Activated CD8-positive, alpha-beta memory T cell treated with anti-CD3 and anti-CD28 coated beads, Interleukin-2, amount 50 U/mL, for 24 hours (primary cell): ENCODE data around the gene SNORC.
"Not testable (repeated sequence)": the region's sequence is repeated elsewhere in the genome, so short reads cannot be mapped to it uniquely, and the experiment has no call there.

Experiments
- DNase-seq: peaks from one replicate; pipeline ENCODE4 v3.0.0-alpha.2; 2020; ENCODE audit errors: extremely low read depth

The SNORC gene

DNA sequence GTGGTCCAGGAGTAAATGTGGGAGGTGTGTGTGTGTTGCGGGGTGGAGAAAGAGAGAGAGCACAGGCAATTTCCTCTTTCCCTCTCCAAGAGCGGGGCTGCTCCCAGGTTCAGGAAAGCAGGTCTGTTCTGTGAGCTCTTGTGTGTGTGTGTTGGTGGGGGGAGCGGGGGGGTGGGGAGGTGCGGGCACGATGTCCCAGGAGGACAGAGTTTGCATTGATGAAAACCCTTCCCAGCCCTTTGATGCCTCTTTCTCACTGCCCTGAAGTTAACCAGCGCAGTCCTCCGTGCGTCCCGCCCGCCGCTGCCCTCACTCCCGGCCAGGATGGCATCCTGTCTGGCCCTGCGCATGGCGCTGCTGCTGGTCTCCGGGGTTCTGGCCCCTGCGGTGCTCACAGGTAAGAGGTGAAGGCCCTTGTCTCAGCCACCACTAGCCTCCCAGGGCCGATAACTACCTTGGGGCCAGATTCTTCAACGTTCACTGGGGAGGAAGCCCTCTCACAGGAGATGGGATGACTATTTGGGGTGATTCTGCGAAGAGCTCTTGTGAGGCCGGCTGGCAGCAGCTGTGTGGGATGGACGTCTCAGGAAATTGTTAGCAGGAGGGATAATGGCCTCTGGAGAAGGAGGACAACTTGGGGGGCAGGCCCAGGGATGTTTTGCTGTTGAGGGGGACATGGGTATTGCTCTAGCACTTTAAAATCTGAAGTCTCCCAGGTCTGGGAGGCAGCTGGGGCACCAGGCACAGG is at the start of gene SNORC:
SNORC (plus strand) TSS at position 247 of the 748 bp plus-strand sequence; CDS start at position 325, 78 bp downstream.
- no peak for DNase-seq

DNA sequence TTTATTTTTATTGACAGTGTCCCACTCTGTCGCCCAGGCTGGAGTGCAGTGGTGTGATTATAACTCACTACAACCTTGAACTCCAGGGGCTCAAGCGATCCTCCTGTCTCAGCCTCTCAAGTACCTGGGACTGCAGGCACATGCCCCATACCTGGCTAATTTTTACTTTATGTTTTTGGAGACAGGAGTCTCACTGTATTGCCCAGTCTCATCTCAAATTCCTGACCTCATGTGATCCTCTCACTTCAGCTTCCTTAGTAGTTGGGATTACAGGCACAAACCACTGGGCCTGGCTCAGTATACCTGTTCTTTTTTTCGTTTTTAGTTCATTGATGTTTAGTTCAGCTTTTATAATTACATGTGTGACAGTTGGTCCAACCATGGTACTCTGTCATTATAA is 40.1 kb upstream of the SNORC start:
- DNase-seq: no peak

DNA sequence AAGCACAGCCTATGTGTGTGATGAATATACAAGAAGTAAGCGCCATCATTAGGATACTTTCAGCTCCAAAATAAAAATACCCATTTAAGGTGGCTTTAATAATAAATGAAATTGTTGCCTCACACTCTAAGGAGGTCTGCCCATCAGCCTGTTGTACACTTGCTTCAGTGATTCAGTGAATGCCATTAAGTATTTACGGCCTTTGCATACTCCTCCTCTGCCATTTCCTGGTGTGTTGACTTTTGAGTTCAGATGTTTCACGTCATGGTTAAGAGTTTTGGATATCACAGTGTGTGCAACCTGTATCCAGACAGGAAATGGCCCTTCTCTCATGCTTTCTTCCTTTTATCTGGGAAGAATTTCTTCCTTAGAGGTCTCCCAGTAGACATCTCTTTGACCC is 38.6 kb upstream of the SNORC start:
- no peak for DNase-seq

DNA sequence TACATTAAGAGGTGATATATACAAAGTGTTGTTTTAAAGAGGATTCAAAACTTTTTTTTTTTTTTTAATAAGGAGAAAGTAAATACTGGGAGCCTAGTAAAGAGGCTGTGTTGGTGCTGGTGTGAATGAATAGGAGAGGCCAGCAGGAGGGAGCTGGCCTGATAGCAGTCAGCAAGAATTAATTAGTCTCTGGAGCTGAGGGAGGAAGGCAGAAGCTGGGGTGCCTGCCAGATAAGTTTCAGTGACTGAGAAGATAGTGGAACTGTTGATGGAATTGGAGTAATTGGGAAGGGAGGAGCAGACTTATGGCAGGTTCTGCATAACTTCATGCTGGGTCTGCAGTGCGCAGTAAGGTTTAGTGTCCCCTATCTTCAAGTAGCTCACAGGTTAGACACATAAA is 36.2 kb upstream of the SNORC start:
- no peak for DNase-seq

DNA sequence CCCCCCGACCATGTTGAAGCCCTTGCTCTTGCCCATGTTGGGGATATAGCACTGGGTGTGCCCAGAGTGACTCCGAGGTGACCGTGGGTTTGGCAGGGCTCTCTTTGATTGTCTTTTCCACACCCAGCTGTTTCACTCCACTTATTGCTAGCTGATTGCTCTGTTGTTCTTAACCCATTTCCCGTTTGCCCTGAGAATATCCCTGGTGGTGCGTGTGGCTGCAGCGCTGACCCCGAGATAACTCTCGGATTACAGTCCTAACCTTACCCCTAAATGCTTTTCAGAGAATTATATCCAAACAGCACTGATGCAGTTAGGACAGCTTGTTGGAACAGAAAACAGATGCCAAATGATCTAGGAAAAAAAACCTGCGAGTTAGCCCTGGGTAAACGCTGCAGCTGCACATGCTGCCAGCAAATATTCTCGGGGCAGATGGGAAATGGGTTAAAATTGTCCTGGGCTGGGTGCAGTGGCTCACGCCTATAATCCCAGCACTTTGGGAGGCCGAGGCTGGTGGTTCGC is 34.3 kb upstream of the SNORC start:
- DNase-seq: no peak

DNA sequence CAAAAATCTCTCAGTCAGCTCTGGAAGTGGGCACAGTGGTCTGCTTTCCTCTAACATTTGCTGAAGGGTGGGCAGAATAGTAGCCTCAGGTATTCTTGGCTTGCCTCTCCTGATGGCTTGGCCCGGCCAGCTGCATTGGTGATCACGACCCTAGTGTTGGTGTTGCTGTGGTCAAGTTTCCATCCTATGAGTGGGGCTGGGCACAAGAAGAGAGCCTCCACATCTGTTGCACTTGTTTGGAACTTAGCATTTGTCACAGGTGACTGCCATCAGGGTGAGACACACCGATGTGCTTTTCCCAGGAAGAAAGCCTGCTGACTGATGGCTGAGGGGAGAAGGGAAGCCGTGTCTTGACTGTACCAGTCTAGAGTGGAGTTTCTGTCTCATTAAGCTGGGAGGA is 33.1 kb upstream of the SNORC start:
- no peak for DNase-seq

DNA sequence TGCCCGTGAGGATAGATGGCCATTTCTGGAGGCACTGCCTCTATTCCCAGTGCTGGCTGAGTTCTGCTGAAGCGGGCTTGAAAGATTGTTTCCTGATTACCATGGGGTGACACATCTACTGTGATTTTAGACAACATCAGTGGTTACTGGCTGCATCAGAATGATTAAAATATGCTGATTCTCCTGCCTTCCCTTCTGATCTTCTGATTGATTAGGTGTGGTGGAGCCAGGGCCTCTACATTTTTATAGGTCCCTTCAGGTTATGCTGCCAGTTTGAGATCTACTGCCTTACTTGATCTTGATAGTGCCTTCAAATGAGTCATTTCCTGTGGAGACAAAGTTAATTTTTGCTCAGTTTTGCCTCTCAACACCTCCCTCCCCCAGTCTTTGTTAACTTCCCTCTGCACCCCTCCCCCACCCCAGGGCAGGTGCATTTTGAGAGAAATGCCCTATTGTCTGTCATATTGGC is 31.6 kb upstream of the SNORC start:
- peak; percentile 23 for DNase-seq

DNA sequence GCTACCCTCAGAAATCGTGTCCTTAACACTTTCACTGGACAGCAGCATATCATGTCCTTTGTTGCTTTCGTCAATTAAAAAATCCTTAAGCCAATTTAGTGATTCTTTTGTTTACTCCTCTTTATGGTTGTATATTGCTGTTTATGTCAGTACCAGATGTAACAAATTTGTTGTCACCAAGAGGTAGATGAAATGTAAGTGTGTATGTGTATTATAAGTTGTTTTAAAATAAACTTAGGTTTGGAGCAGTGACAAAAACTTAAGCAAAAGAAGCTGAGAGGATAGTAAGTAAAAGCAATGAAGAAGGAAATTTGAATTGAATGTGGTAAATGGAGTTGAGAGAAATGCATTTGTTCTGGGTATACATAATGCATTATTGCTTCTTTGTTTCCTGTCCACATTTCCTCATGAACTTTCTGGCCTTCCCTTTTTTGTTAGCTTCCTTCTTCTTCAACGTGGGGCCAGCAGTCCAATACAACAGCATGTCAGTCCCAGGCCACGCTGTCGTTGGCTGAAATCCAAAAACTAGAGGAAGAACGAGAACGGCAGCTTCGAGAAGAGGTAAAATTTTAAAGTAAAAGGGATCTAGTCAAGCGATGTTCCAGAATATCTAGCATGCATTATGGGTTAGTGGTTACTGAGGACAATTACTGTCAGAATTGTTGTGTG is 30.5 kb upstream of the SNORC start:
- DNase-seq: no peak

DNA sequence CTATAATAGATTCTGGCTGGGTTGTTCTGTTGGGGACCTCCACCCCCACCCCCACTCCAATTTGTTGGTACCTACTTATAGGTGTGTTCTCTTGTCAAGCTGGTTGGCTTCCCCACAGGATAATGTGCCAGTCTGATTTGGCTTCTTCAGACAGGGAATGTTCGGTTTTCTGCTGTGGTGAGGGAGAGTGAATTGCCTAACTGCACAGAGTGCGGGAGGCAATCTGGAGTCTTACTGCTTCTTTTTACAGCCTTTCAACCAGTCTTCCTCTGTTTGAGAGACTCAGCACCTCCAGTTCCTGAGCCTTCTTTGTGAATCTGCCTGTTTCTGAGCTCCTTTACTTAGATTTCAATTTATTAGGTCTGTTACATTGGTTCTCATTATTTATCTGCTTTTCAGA is 27.4 kb upstream of the SNORC start:
- no peak for DNase-seq

DNA sequence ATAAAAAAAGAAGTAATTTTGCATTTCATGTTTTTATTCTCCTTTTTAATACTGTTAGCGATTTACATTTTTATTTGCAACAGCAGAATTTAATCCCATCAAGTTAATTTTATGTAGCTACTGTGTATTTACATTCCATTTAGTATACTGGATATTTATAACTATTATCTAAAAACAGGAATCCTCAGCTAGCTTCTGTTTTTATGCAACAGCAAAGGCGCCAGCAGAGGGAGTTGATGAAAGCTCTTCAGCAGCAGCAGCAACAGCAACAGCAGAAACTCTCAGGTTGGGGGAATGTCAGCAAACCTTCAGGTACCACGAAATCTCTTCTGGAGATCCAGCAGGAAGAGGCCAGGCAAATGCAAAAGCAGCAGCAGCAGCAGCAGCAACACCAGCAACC is 26.2 kb upstream of the SNORC start:
- DNase-seq: no peak

DNA sequence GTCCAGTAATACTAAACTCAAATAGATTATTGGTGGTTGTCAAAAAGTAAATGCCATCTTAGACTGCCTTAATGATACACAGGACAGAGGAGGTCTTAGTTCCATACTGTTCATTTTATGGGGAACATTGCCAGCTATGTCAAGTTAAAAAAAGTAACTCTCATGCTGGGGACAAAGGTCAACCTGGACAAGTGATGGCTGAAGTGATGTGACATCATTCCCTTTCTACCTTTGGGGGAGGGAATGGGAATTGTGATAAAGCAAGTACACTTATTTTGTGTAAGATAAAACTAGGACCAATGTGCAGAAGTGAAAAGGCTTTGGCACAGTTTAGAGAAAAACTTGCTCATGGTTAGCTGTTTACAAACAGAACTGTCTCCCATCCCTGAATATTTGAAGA is 24.0 kb upstream of the SNORC start:
- DNase-seq: no peak

DNA sequence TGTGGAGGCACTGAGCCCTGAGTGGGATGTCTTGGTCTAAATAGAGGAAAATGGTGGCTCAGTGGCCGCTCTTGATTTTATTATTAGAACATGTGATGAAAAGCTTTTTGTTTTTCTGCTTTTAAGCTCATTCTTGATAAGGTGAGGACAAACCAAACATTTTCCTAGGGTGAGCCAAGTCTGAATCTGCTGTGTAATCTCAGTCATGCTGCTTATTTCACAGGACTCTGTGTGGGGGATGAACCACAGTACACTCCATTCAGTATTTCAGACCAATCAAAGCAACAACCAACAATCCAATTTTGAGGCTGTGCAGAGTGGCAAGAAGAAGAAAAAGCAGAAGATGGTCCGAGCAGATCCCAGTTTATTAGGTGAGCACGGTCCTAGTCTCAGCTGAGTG is 20.0 kb upstream of the SNORC start:
- DNase-seq: no peak

DNA sequence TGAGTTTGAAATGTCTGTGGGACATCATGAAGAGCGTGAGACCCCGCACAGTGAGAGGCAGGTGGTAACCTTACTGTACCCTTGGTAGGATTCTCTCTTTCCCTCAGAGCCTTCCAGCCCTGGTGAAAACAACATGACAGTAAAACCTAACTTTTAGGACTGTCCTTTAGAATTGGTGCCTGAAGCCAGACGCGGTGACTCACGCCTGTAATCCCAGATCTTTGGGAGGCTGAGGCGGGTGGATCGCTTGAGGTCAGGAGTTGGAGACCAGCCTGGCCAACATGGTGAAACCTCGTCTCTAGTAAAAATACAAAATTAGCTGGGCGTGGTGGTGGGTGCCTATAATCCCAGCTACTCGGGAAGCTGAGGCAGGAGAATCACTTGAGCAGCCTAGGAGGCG is 18.0 kb upstream of the SNORC start:
- DNase-seq: not testable (repeated sequence)

DNA sequence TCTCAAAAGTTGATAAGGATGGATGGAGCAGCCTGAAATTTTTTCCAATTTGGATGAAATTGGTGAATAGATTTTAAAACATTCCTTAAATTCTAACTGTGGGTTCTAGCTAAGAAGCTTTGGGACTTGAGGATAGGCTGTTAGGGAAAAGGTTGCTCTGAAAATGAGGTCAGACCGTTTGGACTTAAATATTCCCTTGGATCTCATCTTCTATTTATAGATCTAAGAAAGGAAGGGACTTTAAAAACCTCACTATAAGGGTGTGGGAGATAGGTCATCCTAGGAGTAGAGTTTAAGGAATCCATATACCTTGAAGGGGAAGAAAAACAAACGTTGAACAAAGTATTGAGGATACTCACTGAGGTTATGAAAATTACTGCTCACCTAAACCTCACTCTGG is 17.4 kb upstream of the SNORC start:
- DNase-seq: no peak

DNA sequence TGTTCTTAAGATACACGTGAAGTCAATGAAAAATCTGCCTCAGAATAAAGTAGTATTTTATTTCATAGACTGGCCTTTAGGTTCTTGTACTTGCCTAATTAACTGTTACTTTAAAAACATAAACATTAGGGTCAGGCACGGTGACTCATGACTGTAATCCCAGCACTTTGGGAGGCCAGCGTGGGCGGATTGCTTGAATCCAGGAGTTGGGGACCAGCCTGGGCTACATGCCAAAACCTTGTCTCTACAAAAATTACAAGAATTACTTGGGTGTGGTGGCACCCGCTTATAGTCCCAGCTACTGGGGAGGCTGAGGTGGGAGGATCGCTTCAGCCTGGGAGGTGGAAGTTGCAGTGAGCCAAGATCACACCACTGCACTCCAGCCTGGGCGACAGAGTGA is 16.0 kb upstream of the SNORC start:
- no peak for DNase-seq

DNA sequence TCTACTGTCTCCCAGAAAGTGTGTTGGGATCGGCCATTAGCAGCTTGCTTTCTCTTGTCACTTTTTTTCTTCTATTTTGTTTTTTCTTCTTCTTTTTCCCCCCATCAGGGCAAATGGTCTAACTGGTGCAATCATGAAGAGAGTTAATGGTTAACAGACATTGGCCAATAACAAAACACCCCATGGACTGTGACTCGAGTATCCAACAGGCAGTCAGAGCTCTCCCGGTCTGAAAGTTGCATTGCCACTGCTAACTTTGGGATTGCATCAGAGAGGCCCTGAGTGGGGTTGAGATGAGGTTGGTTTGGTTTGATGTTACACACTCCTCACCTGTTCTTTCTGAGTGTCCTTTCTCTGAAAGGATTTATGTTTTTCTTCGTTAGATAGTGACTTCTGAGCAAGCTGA is 12.9 kb upstream of the SNORC start:
- DNase-seq: no peak

DNA sequence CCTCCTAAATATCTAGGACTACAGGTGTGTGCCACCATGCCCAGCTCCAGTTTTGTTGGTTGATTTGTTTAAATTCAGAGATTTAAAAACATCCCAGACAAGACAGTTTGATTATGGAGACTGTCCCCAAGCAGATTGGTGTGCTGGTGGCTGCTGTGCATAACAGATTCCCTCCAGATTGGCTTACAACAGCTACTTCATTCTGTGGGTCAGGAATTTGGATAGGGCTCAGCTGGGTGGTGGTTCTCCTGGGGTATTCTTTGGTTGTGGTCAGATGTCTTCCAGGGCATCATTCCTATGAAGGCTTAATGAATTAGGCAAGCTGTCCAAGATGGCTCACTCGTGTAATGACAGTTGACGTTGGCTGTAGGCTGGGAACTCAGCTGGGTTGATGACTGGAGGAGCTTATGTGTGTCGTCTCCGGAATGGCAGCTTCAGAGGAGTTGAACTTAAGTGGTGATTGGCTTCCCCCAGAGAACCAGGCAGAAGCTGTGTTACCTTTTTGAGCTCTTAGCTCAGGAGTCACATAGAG is 10.6 kb upstream of the SNORC start:
- DNase-seq: no peak

DNA sequence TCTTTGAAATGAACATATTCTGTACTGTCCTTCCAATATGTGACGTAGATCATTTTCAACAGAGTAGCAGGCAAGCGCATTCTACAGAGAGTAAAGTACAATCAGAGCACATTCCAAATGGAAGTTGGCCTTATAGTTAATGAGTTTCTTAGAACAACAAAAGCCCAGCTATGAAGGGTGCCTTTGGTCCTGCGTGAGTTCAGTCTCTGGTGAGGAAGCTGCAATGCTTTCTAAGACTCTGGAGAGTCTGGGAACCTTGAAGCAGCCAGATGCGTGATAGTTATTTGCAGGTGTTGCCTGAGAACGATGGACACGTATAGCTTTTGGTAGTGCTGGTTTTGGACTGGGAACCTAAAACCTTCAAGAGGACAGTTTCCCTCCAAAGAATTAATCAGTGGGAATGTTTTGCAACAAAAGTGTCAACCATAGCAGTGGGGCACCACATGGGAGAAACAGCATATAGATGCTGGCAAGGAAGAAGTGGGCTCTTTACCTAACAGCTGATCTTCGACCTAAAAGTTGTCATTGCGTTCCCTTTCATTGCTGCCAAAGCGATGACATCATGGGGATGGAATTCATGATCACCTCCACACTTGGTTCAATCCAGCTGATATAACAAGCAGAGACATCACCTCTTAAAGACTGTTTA is 9.3 kb upstream of the SNORC start:
- DNase-seq: no peak

DNA sequence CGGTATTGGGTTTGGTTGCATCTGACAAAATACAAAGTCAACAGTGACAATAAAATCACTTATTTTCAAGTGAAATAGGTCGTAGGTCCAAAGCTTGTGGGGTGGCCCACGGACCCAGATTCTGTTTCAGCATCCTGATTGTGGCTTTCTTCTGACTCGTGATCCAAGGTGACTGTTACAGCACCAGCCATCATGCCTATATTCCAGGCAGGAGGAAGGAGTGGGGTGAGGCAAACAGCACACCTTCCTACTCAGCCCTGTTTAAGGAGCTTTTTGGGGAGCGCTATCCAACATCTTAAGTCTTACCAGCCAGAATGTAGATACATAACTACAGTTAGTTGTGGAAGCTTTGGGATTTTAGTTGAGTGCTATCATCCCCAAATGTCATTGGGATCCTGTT is 8.7 kb upstream of the SNORC start:
- DNase-seq: no peak

DNA sequence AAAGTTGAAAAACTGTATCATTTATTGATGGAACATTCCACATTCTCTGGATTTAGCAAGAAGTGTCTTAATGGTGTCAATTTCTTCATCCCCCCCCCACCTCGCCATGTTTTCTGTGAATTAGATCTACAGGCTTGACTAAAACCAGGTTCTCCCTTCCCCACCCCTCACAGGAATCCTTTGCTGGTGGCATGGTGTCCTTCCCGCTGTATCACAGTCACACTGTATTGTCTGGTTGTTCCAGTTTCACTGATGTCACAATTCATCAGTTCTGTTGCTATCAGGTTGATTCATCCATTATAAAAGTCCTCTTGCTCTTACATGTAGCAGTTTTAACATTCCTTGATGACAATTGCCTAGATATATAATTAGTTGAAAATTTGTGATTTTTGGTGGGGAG is 6.1 kb upstream of the SNORC start:
- DNase-seq: no peak

DNA sequence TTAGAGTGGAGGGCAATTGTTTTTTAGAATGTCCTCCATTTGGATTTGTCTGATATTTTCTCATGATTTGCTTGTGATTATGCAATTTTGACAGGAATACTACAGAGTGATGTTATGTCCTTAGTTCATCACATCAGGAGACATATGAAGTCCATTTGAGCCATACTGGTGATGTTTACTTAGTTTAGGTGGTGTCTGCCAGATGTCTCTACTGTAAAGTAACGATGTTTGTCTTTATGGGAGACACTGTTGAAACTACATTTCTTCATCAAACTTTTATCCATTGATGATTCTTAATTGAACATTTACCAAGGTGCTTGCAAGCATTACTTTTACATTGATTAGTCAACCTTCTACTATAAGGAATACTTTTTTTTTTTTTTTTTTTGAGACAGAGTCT is 4.9 kb upstream of the SNORC start:
- DNase-seq: no peak

DNA sequence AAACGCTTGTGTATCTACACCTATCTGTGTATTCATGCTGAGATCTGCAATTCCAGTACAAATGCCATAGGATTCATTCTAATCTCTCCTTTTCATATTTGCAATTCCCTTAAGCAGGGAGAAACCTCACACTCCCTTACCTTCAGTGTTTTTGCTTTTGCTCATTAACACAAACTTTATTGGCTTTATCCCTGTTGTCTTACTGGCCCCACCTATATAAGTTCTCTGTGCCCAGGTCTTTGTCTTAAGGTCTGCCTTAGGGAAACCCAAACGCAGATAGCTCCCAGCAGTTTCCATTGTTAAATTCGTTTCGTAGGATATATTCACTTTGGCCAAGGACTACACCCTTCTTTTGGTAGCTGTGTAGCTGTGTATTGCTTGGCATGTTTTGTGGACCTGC is 4.0 kb upstream of the SNORC start:
- no peak for DNase-seq
